ENCODE results near the gene LRPPRC. TPM values are rescaled to one million over a fixed set of nuclear protein-coding genes. Genes with fewer than 3 reads are reported as not detected.

LRPPRC gene
- total RNA-seq (61.7 and 71.9 TPM in 2 replicates), polyA plus RNA-seq (39.5 and 48.4 TPM in 2 replicates)

DNA sequence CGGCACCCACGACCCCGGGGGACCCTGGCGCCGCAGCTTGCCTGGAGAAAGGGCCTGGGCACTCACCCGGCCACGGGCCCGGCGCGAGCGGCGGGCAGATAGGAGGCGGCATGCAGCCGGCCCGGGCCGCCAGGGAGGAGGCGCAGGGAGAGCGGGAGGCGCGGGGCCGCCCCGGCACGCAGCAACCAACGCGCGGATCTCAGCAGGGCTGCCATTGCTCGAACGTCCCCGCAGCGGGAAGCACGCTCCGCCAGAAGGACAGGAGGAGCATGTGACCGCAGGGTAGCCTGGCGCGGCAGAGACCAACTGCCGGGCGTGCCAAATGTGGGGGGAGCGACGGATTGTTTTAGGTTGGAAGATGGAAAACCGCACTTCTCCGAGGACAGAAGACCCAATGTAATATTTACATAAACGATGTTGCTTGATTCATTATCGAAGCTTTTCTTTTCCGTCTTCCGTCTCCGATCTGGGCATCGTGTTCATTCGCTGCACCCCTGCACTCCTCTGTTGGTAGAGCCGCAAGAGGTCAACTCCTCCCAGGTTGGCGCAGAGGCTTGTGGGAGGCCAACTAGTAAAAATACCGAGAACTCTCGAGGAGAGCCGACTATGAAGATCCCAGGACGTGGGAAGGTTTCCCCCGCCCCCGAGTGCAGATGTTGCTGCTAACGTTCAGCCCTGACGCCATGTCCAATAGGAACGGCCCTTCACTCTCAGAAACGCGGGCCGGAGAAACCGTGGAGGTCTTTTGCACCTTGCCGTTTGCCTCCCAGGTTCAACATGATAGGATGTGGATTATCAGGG lies at the start of gene LRPPRC:
Gene LRPPRC, minus strand, starts transcription at position 257 of the 801 bp plus-strand sequence. Its CDS starts 42 bp downstream, at position 215.
- TF ChIP-seq, protein P1, sequence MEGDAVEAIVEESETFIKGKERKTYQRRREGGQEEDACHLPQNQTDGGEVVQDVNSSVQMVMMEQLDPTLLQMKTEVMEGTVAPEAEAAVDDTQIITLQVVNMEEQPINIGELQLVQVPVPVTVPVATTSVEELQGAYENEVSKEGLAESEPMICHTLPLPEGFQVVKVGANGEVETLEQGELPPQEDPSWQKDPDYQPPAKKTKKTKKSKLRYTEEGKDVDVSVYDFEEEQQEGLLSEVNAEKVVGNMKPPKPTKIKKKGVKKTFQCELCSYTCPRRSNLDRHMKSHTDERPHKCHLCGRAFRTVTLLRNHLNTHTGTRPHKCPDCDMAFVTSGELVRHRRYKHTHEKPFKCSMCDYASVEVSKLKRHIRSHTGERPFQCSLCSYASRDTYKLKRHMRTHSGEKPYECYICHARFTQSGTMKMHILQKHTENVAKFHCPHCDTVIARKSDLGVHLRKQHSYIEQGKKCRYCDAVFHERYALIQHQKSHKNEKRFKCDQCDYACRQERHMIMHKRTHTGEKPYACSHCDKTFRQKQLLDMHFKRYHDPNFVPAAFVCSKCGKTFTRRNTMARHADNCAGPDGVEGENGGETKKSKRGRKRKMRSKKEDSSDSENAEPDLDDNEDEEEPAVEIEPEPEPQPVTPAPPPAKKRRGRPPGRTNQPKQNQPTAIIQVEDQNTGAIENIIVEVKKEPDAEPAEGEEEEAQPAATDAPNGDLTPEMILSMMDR (IDR thresholded peaks at IDR 0.05; ENCODE audit: low read depth, low read length) = no peak
- Histone ChIP-seq H3K27me3 (no peaks in the 10 kb centered on the region), H3K27ac (peak within 1 kb of the TSS; percentile 97), H3K36me3 (peaks cover 3% of the 10 kb centered on the region), H3K4me1 (ENCODE audit: low read depth) (peaks cover 9% of the 10 kb centered on the region), H3K9me3 (ENCODE audit: low read depth) (no peaks in the 10 kb centered on the region), H3K4me3 (peak within 1 kb of the TSS; percentile 82)
- DNase-seq (ENCODE audit: low read depth in 1 of 2, low spot score in 1 of 2) = peak; percentile 98

GRCh38 chr2:44045061-44045460 lies 49.3 kb upstream of the LRPPRC start:
- Histone ChIP-seq H3K9me3 (ENCODE audit: low read depth) (no peaks in the 10 kb centered on the region), H3K36me3 (no peaks in the 10 kb centered on the region), H3K27ac (no peak overlapping the region), H3K27me3 (no peaks in the 10 kb centered on the region), H3K4me1 (ENCODE audit: low read depth) (no peaks in the 10 kb centered on the region), H3K4me3 (no peak overlapping the region)
- DNase-seq (ENCODE audit: low read depth in 1 of 2, low spot score in 1 of 2) = no peak
- TF ChIP-seq, protein P1 (IDR thresholded peaks at IDR 0.05; ENCODE audit: low read depth, low read length) = no peak

GRCh38 chr2:44044281-44044720 lies 48.5 kb upstream of the LRPPRC start:
- no peaks in the 10 kb centered on the region for H3K9me3 ChIP-seq (ENCODE audit: low read depth)
- no peak overlapping the region for H3K27ac ChIP-seq
- no peaks in the 10 kb centered on the region for H3K27me3 ChIP-seq
- peak; percentile 86 to 90 for DNase-seq (ENCODE audit: low read depth in 1 of 2, low spot score in 1 of 2)
- H3K4me1 ChIP-seq (ENCODE audit: low read depth) = no peaks in the 10 kb centered on the region
- H3K36me3 ChIP-seq = no peaks in the 10 kb centered on the region
- H3K4me3 ChIP-seq = no peak overlapping the region
- TF ChIP-seq, protein P1 (IDR thresholded peaks at IDR 0.05; ENCODE audit: low read depth, low read length) = peak; percentile 95

DNA sequence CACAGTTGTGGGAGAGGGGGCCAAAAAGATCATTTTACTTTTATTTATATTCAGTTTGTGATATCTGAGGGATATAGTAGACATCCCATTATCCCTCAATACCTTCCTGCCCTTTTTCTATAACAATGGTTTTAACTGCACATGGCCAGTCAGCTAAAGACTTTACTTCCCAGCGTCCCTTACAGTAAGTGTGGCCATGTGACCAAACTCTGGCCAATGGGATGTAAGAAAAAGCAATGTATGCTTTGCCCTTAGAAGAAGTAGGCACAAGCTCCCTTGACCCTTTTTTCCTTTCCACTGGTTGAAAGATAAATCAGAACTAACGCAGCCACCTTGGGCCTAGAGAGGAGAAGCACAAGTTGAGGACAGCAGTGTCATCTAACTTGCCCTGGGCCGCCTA lies 44.6 kb upstream of the LRPPRC start:
- TF ChIP-seq, protein P1 (IDR thresholded peaks at IDR 0.05; ENCODE audit: low read depth, low read length) = no peak
- no peaks in the 10 kb centered on the region for H3K4me1 ChIP-seq (ENCODE audit: low read depth)
- no peak overlapping the region for H3K4me3 ChIP-seq
- DNase-seq (ENCODE audit: low read depth in 1 of 2, low spot score in 1 of 2) = no peak
- no peak overlapping the region for H3K27ac ChIP-seq
- H3K36me3 ChIP-seq = no peaks in the 10 kb centered on the region
- no peaks in the 10 kb centered on the region for H3K27me3 ChIP-seq
- no peaks in the 10 kb centered on the region for H3K9me3 ChIP-seq (ENCODE audit: low read depth)

GRCh38 chr2:44038277-44038676 lies 42.5 kb upstream of the LRPPRC start:
- H3K36me3 ChIP-seq = no peaks in the 10 kb centered on the region
- no peak overlapping the region for H3K27ac ChIP-seq
- H3K4me1 ChIP-seq (ENCODE audit: low read depth) = no peaks in the 10 kb centered on the region
- TF ChIP-seq, protein P1 (IDR thresholded peaks at IDR 0.05; ENCODE audit: low read depth, low read length) = no peak
- H3K27me3 ChIP-seq = no peaks in the 10 kb centered on the region
- no peak for DNase-seq (ENCODE audit: low read depth in 1 of 2, low spot score in 1 of 2)
- no peaks in the 10 kb centered on the region for H3K9me3 ChIP-seq (ENCODE audit: low read depth)
- no peak overlapping the region for H3K4me3 ChIP-seq

All from cardiac muscle cell (in vitro differentiated cells and primary cell).